Islet precursor cell (in vitro differentiated cells): Measurements from ENCODE around the gene TSPAN1.
"Not testable (repeated sequence)": the region's sequence is repeated elsewhere in the genome, so short reads cannot be mapped to it uniquely, and the experiment has no call there.

Experiments used
- DNase-seq: peaks from one replicate; pipeline ENCODE4 v3.0.0-alpha.2; 2018

The TSPAN1 gene

DNA sequence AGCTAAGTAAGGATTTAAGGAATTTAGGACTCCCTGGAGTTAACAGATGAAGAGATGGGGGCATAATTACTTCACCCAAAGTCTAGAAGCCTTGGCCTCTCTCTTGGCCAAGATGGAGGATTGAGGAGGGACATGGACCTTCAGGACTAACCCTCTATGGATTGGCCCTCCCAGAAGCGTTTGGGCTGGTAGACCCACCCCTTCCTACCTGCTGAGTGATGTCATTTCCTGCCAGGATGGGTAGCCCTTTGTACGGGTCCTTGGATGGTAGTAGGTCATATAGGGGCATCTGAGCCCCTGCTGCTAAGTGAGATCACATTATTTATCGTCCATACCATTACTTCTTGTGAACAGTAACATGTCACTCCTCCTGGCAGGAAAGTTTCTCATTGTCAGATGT lies 45.9 kb downstream of the TSPAN1 start:
- DNase-seq: no peak

DNA sequence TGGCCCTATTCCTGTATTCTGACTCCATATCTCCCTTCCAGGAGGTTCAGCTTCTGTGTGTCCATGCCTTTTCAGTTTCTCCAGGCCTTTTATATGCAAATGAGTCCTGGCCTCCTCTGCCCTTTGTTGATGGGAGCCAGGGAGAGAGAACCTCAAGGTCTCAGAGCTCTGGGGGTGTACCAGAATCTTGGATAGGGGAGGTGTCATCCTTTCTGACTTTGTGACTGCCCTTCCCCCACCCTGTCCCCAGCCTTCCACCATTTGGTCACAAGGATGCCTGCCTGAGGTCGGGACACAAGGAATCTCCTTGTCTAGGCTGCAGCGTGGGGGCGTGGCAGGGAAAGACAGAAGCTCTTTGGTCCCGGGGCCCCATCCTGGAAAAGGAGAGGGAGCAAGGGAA lies 46.9 kb downstream of the TSPAN1 start:
- peak; percentile 84 for DNase-seq

DNA sequence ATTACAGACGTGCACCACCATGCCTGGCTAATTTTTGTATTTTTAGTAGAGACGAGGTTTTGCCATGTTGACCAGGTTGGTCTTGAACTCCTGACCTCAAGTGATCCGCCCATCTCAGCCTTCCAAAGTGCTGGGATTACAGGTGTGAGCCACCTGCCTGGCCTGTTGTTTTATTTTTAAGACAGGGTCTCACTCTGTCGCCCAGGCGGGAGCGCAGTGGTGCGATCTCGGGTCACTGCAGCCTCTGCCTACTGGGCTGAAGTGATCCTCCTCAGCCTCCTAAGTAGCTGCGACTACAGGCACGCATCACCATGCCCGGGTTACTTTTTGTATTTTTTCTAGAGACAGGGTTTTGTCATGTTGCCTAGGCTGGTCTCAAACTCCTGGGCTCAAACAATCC lies 48.2 kb downstream of the TSPAN1 start:
- DNase-seq: not testable (repeated sequence)

DNA sequence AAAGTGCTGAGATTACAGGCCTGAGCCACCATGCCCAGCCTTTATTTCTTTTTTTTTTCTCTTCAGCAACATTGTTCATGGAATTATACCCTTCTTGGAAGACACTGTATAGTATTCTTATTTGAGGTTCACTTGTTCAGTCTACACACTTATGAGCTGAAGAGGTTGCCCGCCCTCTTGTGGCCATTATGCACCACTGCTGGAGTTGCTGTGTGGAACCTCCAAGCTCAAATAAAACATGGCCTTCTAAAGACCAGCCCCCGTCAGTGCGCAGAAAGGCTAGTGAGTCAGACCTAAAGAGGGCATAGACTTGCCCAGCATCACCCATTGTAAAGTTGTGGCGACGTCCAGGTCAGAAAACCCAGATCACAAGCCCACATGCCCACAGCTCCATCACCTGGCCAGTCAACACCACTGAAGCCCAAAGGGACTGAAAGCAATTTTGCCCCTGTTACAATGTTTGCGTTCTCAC lies 48.6 kb downstream of the TSPAN1 start:
- DNase-seq: peak; percentile 87

DNA sequence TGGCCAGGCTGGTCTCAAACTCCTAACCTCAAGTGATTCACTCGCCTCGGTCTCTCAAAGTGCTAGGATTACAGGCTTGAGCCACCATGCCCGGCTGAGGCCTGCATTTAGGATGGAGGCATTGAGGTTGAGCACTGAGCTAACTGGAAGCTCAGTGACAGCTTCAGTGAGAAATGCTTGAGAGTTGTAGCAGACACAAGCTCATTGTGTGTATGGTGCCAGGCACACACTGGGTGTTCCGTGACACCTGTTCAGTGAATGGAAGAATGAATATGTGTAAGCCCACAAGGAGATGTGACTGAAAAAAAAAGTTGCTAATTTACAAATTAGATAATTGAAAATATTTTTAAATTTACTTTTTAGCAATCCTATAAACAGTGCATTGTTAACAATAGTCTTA lies 50.1 kb downstream of the TSPAN1 start:
- no peak for DNase-seq

DNA sequence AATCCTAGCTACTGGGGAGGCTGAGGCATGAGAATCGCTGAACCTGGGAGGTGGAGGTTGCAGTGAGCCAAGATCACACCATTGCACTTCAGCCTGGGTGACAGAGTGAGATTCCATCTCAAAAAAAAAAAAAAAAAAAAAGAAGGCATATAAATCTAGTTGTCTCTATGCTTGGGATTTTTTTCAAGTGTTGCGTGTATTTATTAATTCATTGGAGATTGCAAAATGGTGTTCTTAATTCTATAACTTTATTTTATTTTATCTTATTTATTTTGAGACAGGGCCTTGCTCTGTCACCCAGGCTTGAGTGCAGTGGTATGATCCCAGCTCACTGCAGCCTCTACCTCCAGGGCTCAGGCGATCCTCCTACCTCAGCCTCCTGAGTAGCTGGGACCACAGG lies 56.3 kb downstream of the TSPAN1 start:
- DNase-seq: not testable (repeated sequence)
